ENCODE data around the gene RUNDC3A.
A peak's percentile ranks its signal among the peaks of the same experiment; 100 is the strongest.
"Not testable (repeated sequence)": the region's sequence is repeated elsewhere in the genome, so short reads cannot be mapped to it uniquely, and the experiment has no call there.

Gene RUNDC3A

DNA sequence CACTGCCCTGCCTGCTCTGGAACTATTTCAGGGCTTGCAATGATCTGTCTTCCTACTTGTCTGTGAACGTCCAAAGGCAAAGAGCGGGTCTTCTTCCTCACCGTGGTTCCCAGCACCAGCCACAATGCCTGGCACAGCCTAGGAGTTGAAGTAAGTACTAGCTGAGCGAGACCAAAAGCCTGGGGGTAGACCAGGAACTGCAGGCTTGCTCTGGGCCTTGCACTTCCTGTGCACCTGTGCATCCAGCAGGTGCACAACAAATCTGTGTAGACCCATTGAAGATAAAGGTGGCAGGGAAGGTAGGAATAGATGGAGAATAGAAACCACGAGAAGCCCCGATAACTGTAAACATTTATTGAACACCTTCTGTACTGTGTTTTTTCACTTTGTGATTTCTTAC, 50.6 kb downstream of the RUNDC3A start:
- no peak for DNase-seq (ENCODE audit: low read depth in 2 of 2)

DNA sequence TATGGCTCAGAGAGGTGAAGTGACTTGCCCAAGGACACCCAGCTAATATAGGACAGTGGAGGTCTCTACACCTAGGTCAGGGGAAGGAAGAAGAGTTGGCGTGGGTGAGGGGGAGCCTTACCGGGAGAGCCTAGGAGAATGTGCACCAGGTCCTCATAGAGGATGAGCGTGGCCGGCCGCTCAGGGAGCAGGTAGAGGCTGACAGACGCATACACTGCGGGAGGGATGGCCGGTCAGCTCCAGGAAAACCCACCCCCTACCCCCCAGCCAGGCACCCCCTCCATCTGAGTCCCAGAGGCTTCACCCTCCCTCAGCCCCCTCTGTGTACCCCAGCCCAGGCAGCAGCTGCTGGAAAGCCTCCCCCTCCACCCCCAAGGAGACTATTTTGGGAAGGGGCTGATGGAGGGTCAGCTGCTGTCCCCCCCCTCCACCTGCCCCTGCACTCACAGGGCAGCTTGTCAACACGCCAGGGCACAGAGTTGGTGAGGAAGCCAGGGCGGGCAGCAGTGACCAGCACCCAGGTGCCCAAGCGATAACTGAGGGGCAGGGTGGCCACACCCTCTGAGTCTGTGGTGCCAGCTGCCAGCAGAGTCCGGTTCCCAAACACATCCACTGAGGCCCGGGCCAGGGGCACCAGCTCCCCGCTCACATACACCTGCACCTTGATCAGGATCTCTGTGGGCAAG, 51.2 kb downstream of the RUNDC3A start:
- no peak for DNase-seq (ENCODE audit: low read depth in 2 of 2)

DNA sequence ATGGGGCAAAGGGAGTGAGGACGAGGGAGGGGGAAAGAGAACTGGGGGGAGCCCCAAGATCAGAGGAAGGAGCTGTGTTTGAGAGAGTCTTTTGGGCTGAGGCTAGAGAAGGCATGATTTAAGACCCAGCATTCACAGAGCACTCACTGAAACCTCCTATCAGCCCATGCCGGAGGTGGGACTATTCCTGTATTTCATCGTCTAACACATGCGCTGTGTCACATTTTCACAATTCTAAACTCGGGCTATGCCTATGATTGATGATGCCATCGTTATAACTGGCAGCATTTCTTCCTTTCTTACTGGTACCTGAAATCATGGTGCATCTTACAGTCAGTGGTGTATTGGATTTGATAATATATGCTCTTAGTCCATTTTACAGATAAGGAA, 51.7 kb downstream of the RUNDC3A start:
- no peak for DNase-seq (ENCODE audit: low read depth in 2 of 2)

DNA sequence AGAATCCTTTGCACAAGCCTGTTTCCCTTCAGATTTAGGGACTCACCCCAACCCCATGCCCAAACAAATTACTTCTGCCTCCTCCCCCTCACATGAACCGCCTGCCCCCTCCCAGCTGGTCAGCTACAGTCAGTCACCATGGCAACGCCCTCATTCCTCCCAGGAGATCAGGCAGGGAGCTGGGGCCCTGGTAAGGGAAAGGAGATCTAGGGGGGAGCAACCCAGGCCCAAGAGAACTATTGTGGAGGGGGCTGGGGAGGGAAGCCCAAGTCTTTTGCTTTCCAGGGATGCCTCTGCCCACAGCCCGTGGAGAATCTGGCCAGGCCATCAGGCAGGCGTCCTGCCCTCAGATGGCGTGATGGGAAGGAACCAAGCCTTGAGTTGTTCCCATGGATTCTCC, 52.4 kb downstream of the RUNDC3A start:
- no peak for DNase-seq (ENCODE audit: low read depth in 2 of 2)

DNA sequence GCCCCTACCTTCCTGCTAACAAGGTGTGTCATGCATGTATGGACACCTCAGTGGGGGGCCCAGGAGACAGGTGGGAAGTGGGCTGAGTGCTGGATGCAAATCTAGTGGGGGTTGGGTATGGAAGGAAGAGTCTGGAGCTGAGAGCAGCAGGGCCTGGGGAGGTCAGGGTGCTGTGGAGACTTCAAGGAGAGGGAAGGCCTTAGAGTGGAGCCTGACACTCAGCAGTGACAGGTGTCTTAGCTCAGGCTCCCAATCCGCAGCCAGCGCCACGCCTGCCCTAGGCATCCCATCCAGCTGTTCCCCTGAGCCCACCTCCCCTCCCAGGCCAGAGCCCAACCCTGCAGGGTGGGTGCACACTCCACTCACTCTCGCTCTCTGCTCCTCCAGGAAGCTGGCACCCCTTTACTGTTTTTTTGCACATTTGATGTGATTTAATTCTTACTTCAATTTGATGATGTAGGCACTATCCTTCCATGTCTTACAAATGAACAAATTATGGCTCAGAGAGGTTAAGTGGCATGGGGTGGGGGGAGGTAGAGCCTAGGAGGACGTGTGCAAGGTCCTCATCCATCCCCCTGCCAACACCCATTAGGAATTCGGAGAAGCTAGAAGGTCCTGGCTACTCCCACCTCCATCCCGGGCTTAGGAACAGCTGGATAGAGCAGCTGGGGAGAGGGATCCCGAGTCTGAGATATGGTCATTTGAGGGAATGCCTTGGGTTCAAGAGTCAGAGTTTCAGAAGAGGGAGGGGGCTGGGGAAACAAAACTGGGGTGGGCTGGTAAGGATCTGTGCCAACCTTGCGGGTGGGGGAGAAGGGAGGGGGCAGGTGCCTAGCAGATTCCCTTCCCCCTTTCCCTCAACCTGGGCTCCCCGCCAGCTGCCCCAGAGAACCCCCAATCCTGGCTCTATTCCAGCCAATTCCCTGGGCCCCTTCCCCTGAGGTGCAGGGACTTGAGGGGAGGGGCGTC, 53.2 kb downstream of the RUNDC3A start:
- no peak for DNase-seq (ENCODE audit: low read depth in 2 of 2)

DNA sequence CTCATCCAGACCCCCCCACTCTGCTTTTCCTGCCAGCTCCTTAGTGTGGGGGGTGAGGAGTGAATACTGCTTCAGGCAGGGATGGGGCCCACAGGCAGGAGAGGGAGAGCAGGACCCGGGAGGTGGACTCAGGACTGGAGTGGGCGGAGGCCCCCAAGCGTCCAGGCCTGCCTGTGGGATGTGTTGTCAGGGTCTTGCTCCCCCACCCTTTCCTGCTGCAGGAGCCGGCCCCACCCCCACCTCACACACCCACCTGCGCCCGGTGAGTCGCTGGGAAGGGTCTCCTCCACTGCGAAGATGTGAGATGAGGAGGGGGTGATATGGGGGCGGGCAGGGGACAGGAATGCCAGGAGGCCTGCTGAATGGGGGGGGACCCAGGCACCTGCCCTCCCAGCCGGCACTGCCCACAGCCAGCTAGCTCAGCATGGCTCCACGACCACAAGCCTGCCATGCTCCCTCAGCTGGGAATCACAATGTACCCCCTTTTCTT, 54.1 kb downstream of the RUNDC3A start:
- DNase-seq (ENCODE audit: low read depth in 2 of 2), result no peak

DNA sequence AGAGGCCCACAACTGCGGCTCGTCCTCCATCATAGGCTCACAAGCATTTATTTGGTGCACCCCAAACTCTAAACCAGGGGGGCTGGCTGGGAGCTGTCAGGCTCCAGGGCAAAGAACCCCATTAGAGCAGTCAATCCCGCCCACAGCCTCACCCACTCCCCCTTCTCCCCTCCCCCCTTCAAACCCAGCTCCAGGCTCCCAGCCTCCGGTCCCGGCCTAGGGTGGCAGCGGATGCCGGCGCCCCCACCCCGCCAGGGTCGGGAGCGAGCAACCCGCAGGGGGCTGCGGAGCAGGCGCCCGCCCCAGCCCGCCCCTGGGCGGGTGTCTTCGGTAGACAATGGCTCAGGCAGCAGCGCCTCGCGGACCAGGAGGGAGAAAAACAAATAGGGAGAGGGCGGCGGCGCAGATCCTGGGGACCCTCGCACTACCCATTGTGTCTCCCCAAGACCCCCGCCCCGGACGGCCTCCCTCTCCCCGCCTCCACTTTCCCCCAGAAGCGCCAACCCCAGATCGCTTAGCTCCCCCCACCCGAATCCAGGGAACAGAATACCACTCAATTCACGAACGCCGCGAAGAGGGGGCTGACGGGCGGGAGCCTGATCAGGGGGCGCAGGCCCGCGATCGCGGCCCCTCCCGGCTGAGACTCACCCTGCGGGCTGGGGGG, 54.7 kb downstream of the RUNDC3A start:
- no peak for DNase-seq (ENCODE audit: low read depth in 2 of 2)

DNA sequence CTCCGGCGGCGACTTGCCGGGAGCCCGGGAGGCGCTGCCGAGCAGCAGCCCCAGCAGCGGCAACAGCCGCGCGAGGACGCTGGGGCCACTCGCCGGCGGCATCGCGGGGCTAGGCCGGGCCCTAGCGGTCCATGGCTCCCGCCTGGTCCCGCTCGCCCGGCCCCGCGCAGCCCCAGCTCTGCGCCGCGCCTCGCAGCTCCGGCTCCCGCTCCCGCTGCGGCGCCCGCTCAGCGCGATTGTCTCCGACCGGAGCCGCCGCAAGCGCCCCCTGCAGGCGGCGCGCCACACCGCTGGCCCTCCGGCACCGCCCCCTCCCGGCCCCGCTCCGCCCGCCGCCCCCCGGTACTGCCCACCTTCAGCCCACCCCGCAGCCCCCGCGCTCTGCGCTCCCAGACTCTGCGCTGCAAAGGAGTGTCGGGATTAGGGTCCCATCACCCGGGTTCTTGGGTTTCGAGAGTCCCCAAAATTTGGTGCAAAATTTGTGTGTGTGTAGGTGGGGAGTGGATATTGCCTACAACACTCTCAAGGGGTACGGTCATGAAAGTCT, 55.3 kb downstream of the RUNDC3A start, which contains the start of gene FAM171A2:
Gene FAM171A2 (minus strand): TSS at position 241 of the 547 bp plus-strand sequence. CDS start 139 bp downstream, at position 102.
- DNase-seq (ENCODE audit: low read depth in 2 of 2), result peak; percentile 61 to 63

DNA sequence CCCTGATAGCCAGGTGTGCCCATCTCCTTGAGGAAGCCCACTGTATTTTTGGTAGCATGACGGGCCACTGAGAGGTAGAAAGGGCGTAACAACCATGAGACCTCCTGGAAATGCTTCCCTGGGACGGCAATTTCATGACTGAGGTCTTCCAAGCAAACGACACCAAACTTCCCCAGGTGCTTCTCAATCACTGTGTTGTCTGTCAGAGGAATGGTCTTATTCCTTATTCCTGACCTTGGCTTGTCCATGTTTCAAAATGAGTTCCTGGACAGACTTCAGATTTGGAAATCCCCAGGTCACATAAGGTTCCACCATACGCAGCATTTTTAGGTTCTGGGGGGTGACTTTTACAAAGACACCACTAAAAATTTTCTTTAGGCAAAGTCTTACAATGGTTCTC, 56.6 kb downstream of the RUNDC3A start:
- DNase-seq (ENCODE audit: low read depth in 2 of 2), result not testable (repeated sequence)

DNA sequence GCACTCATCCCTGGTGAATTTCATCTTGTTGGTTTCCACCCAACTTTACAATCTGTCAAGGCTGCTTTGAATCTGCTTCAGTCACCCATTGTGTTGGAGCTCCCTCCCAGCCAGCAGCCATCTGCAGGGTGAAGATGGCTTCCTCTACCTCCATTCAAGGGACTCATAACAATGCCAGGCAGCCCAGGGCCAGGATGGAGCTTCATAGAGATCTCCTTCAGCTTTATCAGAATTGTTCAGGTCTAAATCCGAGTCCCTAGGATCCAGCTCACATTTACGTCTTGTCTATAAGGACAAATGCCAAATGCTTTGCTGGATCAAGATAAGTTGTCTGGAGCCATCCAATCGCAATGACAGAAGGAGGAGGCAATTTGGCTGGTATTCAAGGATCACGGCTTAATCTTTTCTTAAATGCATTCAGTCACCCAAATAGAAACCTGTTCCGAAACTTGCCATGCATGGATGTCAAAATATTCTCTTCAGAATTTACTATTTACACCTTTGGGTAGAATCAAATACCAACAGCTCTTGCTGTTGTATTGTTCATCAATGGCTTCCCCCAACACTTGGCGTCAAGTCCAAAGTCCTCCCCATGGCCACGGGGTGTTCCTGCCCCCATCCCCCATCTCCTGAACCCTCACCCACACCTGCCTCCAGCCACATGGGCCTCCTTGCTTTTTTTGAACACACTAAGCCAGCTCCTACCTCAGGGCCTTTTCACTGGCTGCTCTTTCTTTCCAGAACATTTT, 59.0 kb downstream of the RUNDC3A start:
- no peak for DNase-seq (ENCODE audit: low read depth in 2 of 2)

Measured in stimulated activated CD4-positive, alpha-beta T cell treated with anti-CD3 and anti-CD28 coated beads, Interleukin-4, amount 100 ng/mL, for 48 hours (primary cell).